NCI-H1417 (cell line): ENCODE measurements around the gene RBMX.
"Not testable (repeated sequence)": the region's sequence is repeated elsewhere in the genome, so short reads cannot be mapped to it uniquely, and the experiment has no call there.

Source experiments
- DNase-seq, 3 experiments: peaks; one replicate each; lab custom pipeline; 2025; lab: John Stamatoyannopoulos, UW

Gene RBMX

DNA sequence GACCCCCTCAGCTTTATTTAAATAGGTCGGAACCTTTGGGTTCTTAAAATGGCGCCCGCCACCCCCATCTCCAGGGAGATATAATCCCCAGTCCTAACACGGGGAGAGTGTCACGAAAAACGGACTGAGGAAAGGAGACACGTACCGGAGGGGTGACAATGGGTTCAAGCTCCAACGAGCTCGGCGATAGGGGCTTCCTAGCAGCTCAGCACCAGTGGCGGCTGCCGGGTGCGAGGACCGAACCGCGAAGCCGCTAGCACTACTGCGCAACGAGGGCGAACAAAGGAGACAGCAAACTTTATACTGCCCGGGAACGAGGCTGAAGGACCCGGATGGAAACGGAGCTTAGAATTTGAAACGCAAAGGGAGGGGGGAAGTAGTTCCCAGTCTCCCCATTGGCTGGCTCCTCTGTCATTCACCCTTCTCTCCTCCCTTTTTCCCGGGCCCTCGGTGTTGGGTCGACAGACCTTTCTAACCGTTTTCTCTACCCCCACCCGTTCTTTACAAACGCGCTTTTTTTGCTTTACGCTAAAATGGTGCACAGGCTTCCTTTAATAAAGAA, at the start of gene RBMX:
Gene RBMX (minus strand): TSS at position 274 of the 562 bp plus-strand sequence. CDS start 1,298 bp downstream, outside the sequence.
- peak; percentile 90 to 97 (median 97) for DNase-seq

DNA sequence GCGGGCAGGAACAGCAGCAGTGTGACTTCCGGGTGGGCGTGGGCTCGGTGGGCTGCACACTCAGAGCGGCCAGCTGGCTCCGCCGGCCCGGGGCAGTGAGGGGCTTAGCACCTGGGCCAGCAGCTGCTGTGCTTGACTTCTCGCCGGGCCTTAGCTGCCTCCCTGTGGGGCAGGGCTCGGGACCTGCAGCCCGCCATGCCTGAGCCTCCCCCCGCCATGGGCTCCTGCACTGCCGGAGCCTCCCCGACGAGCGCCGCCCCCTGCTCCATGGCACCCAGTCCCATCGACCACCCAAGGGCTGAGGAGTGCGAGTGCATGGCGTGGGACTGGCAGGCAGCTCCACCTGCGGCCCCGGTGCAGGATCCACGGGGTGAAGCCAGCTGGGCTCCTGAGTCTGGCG, 40.9 kb upstream of the RBMX start:
- not testable (repeated sequence) for DNase-seq

DNA sequence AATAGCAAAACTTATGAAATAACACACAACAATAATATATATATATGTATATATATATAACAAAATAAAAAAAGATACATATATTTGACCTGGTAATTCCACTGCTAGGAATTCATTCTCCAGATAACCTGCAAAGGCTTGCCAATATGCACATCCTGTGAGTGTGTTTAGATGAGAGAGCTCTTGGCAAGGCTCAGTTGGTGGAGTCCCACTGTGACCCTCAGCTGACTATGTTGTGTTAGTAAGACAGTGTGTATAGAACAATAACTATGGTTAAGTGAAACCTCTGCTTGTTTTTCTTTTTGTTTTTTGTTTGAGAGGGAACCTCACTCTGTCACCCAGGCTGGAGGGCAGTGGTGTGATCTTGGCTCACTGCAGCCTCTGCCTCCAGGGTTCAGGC, 39.5 kb upstream of the RBMX start:
- no peak for DNase-seq

DNA sequence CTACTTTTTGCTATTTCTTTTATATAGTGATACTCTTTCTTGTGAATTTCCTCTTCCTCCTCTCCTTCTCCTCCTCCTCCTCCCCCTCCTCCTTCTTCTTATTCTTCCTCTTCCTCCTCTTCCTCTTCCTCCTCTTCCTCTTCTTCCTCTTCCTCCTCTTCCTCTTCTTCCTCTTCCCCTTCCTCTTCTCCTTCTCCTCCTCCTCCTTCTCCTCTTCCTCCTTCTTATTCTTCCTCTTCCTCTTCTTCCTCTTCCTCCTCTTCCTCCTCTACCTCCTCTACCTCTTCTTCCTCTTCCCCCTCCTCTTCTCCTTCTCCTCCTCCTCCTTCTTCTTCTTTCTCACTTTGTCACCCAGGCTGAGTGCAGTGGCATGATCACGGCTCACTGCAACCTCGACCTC, 36.3 kb upstream of the RBMX start:
- DNase-seq: no peak

DNA sequence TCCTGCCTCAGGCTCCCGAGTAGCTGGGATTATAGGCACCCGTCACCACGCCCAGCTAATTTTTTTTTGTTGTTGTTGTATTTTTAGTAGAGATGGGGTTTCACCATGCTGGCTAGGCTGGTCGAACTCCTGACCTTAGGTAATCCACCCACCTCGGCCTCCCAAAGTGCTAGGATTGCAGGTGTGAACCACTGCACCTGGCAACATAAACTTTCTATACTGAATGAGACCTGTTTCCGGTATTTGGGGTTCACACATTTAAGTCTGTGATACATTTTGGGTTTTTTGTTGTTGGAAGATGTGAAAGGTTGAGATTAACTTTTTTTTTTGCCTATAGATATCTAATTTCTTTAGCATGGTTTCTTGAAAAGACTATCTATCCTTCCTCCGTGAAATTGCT, 31.1 kb upstream of the RBMX start:
- not testable (repeated sequence) for DNase-seq

DNA sequence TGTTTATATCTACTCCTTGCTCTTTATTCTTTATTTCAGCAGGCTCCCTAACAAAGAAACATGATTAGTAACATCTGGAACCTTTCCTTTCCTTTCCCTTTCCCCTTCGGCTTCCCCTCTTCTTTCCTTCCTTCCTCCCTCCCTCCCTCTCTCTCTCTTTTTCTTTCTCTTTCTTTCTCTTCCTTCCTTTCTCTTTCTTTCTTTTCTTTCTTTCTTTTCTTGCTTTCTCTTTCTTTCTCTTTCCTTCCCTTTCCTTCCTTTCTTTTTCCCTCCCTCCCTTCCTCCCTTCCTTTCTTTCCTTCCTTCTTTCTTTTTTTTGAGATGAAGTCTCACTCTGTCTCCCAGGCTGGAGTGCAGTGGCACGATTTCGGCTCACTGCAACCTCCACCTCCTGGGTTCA, 30.7 kb upstream of the RBMX start:
- DNase-seq: no peak

DNA sequence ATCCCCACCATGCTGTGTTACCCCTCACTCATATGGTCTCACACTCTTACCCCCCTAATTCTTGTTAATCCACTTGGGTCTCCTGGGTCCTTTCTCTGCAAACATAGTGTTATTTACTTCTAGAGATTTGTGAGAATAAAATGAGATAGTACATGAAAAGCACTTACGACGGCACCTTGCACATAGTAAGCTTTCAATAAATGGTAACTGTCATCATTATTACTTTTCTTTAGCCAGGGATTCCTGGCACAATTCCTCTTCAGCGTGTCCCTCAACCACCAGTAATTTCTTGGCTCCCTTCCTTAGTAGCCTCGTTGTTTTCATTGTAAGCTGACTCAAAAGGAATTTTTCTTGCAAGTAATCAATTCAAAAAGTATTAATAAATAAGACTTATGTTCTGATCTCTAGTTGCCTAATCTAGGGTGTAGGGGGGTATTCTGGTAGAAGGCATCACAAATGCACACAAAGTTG, 30.1 kb upstream of the RBMX start:
- no peak for DNase-seq

DNA sequence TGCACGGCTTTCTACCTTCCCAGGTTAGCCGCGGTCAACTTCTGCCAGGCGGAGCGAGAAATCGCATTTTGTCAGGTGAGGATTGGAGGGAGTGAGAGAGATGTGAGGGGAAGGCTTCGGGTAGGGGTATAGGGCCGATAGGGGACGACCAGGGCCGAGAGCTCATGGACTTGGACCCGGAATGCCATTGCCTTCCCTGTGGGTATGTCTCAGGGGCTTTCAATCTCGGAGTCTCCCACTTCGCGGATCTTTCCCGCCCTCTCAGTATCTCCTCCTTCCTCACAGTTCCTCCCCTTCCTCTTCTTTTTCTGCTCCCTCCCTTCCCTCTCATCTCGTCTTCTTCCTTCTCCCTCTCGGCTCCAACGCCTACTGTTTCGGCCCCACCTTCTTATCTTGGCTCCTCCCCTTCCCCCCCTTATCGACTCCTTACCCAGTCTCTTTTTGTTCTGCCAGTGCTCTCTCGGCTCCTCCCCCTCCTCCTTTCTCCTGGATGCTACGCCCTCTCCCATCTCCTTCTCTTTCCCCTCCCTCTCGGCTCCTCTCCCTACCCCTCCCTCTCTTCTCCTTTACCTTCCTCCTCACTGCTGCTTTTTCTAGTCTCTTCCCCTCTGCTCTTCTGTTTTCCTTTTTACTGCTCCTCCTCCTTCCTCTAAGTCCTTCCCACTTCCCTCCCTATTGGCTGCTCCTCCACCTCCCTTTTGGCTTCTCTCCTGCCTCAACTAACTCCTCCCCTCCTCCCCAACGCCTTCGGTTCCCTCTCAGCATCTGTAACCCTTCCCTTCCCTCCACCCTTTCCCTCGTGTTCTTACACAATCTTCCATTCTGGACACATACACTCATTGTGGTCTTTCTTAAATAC, 29.4 kb upstream of the RBMX start:
- peak; percentile 75 to 91 (median 86) for DNase-seq

DNA sequence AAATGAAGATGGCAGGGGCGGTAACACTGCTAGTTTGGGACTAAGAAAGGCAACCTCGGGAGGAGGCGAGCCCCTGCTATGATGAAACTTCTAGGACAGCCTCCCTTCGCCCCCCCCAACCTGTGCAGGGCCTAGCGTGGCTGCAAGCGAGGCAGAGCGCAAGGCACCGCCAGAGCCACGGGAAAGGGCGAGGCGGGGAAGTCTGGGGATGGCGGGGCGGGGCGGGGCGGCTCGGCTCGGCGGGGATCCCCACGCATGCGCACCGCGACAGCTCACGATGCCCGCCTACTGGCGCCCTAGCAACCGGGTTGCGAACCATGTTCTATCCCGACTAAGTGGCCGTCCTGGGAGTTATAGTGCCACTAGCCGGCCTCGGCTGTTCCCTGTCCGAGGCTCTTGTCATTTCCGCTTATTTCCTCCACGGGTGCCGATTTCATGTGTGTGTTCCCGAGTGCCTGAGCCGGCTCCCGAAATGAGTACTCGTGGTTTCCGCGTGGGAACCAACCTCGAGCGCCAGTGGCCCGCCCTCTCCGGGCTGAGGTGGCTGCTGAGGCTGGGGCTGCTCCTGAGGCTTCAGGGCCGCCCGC, 28.7 kb upstream of the RBMX start:
- peak; percentile 74 to 87 (median 85) for DNase-seq

DNA sequence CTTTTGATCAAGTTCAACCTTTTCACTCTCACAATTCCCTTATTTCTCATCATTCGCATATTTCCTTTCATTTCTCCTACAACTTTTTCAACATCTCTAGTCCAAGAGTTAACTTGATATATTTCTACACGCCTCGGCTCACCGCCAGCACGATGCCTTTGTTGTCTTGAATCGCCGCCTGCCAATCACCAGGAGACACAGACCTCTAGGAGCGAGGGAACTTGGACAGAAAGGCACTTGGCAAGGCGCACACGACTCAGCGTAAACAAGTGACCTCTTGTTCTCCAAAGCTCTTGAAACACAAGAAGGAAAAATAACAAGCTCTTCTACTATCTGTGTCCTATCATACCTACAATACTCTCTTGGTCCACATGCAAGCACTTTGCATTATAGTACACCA, 27.1 kb upstream of the RBMX start:
- DNase-seq: peak in 1 of 3 experiments; percentile 18

DNA sequence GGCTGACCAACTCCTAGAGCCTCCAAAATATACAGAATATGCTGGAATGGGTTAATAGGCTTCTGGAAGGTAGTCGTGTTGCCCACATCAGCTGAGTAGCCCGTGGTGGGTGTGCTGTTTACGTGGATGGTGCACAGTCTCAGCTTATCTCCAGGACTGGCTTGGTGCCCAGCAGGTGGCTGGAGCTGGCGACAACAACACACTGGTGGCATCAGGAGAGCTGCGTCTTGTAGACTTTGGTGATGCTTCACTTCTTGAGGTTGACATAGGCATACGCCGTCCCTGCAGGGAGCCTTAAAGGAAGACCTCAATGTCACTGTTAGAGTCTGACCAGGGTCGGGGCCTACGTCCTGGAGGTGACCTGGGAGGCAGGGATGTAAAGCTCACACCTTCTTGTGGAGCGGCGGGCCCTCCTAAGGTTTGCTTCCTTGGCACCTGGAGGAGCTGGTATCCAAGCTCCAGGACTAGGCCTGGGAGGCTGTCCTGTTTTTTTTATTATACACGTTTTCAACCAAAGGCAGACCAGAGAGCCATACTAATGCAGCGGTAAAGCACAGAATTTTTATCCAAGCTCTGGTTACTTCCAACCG, 26.5 kb upstream of the RBMX start:
- DNase-seq: peak in 1 of 3 experiments; percentile 11

DNA sequence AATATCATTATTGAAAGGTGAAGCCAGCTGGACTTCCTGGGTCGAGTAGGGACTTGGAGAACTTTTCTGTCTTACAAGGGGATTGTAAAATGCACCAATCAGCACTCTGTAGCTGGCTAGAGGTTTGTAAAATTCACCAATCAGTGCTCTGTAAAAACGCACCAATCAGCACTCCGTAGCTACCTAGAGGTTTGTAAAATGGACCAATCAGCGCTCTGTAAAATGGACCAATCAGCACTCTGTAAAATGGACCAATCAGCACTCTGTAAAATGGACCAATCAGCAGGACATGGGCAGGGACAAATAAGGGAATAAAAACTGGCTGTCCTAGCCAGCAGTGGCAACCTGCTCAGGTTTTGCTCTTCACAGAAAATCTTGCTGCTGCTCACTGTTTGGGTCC, 23.5 kb upstream of the RBMX start:
- not testable (repeated sequence) for DNase-seq

DNA sequence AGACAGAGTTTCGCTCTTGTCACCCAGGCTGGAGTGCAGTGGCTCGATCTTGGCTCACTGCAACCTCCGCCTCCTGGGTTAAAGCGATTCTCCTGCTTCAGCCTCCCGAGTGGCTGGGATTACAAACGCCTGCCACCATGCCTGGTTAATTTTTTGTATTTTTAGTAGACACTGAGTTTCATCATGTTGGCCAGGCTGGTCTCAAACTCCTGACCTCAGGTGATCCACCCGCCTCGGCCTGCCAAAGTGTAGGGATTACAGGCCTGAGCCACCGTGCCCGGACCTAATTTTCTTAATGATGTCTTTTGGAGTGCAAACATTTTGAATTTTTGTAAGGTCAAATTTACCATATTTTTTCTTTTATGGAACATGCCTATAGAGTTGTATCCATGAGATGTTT, 19.5 kb upstream of the RBMX start:
- not testable (repeated sequence) for DNase-seq

DNA sequence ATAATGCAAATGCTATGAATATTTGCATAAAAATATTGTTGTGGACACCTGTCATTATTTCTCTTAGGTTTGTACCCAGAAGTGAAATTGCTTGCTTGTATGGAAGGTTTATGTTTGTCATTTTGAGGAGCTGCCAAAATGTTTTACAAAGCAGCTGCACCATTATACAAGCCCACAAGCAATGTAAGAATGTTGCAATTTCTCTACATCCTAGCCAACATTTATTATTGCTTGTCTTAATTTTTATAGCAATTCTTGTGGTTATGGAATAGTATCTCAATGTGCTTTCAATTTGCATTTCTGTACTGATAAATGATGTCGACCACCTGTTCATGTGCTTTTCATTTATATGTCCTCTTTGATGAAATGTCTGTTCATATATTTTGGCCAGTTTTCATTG, 18.7 kb upstream of the RBMX start:
- DNase-seq: no peak

DNA sequence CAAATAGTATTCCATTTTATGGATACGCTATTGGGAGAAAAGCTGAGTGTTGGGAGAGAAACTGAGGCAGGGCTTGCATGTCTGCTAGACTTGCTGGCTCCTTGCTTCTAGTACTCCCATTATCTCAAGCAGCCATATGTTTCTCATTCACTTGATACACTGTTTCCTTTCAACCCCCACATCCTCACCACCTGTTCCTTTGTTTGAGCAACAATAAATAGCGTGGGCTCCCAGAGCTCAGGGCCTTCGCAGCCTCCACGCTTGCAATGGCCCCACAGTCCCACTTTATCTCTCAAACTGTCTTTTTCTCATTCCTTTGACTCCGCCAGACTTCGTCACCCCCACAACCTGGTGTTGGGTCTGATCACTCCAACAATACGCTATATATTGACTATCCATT, 18.2 kb upstream of the RBMX start:
- peak in 1 of 3 experiments; percentile 9 for DNase-seq

DNA sequence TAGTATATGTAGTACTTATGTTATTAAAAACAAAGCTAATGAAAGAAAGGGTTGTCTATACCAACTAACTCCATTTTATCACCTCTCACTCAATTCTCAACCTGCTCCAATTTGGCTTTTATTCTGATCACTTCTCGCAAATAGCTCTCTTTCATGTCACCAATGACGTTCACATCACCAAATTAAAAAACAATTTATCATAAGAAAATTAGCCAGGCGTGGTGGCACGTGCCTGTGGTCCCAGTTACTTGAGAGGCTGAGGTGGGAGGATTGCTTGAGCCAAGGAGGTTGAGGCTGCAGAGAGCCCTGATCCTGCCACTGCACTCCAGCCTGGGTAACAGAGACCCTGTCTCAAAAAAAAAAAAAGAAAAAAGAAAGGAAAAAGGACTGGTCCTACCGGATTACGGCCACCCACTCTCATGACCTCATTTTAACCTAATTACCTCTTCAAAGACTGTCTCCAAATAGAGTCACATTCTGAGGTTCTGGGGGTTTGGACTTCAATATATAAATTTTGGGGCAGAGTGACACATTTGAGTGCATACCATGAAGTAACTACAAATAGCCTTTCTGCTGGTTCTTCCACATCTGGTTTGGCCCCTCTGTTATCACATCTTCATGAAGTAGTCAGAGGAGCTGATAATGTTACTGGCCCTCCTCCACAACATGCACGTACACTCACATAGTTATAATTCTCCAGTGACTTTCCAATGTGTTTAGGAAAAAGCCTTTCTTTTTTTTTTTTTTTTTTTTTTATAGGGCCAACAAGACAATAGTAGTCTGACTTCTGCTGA, 15.8 kb upstream of the RBMX start:
- no peak for DNase-seq

DNA sequence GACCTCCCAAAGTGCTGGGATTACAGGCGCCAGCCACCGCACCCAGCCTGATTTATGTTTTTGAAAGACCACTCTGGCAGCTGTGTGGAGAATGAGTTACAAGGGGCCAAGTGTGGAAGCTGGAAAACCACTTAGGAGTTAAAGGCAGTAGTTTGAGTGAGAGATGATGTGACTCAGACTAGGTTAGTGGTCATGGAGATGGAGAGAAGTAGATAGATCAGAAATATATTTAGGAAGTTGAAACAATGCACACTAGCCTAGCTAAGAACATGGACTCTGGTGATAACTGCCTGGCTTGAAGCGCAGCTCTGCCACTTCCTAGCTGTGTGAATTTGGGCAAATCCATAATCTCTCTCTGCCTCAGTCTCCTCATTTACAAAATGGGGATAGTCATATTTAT, 11.9 kb upstream of the RBMX start:
- DNase-seq: no peak

DNA sequence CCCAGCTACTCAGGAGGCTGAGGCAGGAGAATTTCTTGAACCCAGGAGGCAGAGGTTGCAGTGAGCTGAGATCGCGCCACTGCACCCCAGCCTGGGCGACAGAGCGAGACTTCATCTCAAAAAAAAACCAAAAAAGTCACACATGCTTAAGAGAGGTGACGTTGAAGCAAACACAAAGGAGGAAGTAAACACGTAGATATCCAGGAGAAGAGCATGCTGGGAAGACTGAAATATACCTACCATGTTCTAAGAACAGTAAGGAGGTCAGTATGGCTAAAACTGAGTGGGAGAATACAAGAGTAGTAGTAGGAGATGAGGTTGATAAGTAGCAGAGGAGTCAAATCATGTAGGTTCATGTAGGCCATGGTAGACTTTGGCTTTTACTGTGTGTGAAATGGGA, 10.1 kb upstream of the RBMX start:
- DNase-seq: not testable (repeated sequence)

DNA sequence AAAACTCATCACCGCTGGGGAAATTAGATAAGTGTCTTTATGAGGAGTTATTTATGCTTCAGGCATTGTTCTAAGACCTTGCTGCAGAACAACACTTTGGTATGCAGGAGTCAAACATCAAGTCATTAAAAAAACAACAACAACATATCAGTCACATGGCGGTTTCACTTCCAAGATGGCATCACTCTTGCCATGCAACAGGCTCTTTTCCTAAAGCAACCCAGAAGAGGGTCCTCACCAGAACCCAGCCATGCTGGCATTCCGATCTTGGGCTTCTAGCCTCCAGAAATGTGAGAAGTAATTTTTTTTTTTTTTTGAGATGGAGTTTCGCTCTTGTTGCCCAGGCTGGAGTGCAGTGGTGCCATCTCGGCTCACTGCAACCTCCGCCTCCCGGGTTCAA, 8.7 kb upstream of the RBMX start:
- no peak for DNase-seq

DNA sequence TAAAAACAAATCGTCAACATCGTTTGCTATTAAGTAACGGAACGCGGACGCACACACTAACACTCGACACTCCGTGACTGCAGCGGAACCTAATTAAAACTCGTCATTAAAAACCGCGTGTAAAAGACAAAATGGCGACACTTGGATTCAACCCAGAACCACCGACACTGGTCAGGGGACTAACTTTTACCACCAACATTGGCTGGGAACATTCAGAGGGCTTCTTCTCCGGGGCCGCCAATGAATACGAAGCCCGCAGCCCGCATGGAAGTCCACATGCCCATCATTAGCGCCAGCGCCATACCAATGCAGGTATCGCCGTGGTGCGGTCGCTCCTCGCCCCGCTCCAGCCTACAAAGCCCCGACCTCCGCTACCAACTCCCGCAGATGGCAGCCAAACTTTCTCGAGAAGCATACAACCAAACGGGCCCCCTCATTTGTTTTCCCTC, 498 bp downstream of the RBMX start:
- DNase-seq: peak; percentile 46 to 76 (median 54)

DNA sequence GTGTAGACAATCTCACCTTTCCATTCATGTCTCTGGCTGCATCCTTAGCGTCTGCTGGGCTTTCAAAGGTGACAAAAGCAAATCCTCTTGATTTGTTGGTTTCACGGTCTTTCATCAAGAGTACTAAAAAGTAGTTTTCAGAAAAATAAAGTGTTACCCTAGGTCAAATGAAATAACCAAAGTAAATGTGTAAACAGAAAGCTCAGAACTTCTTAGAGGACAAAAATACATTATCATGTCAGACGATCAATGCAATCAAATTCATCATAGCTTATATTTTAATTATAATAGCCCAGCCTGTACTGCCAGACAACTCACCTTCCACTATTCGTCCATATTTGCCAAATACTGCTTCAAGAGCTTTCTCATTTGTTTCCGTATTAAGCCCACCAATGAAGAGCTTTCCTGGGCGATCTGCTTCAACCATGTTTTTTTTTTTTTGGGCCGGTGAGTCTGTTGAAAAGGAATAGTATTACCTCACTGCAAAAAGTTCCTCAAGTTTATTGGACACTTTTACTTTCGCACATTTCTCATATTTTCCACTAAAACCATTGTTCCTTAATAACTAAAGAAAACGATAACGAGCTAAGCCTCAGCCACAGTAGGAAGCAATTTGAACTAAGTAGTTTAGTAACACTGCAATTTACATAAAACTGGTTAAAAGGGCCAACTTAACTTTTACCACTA, 1.4 kb downstream of the RBMX start:
- DNase-seq: peak in 1 of 3 experiments; percentile 45
